GM12872 (cell line): ENCODE measurements around the gene TMEM271.

Experiments used
- CTCF ChIP-seq: IDR thresholded peaks from 3 replicates; pipeline ENCODE4 v1.5.1; 2011; ENCODE audit warnings: low read depth, mild to moderate bottlenecking, low read length, moderate library complexity; ENCODE audit not compliant: insufficient read depth

TMEM271 gene

GRCh38 chr4:616091-616490, 40.0 kb upstream of the TMEM271 start:
- TF ChIP-seq CTCF = no peak

- TF ChIP-seq CTCF = no peak
These were observed 37.0 kb upstream of the TMEM271 start for GRCh38 chr4:613126-613525.

GRCh38 chr4:612749-613125, 36.6 kb upstream of the TMEM271 start:
- no peak for TF ChIP-seq CTCF

GRCh38 chr4:612052-612748, 36.1 kb upstream of the TMEM271 start:
- no peak for TF ChIP-seq CTCF

GRCh38 chr4:610411-611261, 34.5 kb upstream of the TMEM271 start:
- TF ChIP-seq CTCF = no peak

GRCh38 chr4:609400-610050, 33.4 kb upstream of the TMEM271 start:
- TF ChIP-seq CTCF = no peak

- TF ChIP-seq CTCF = no peak
These were observed 32.1 kb upstream of the TMEM271 start for GRCh38 chr4:608236-608635.
